Measurements from ENCODE around the gene NUMB.

The NUMB gene

DNA sequence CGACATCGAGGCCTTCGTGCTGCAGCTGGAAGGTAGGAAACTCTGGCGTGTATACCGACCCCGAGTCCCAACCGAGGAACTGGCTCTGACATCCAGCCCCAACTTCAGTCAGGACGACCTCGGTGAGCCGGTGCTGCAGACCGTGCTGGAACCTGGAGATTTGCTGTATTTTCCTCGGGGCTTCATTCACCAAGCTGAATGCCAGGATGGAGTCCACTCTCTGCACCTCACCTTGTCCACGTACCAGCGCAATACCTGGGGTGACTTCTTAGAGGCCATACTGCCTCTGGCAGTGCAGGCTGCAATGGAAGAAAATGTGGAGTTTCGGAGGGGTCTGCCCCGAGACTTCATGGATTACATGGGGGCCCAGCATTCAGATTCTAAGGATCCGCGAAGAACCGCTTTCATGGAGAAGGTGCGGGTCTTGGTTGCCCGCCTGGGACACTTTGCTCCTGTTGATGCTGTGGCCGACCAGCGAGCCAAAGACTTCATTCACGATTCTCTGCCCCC lies 33.8 kb upstream of the NUMB start:
- no peak for DNase-seq (ENCODE audit: low read depth)
- H3K4me3 ChIP-seq (ENCODE audit: low read depth, low read length), result peak overlapping the region; percentile 71
- TF ChIP-seq, protein P1, sequence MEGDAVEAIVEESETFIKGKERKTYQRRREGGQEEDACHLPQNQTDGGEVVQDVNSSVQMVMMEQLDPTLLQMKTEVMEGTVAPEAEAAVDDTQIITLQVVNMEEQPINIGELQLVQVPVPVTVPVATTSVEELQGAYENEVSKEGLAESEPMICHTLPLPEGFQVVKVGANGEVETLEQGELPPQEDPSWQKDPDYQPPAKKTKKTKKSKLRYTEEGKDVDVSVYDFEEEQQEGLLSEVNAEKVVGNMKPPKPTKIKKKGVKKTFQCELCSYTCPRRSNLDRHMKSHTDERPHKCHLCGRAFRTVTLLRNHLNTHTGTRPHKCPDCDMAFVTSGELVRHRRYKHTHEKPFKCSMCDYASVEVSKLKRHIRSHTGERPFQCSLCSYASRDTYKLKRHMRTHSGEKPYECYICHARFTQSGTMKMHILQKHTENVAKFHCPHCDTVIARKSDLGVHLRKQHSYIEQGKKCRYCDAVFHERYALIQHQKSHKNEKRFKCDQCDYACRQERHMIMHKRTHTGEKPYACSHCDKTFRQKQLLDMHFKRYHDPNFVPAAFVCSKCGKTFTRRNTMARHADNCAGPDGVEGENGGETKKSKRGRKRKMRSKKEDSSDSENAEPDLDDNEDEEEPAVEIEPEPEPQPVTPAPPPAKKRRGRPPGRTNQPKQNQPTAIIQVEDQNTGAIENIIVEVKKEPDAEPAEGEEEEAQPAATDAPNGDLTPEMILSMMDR (conservative IDR thresholded peaks at IDR 0.05; ENCODE audit: low read depth, low read length), result no peak

DNA sequence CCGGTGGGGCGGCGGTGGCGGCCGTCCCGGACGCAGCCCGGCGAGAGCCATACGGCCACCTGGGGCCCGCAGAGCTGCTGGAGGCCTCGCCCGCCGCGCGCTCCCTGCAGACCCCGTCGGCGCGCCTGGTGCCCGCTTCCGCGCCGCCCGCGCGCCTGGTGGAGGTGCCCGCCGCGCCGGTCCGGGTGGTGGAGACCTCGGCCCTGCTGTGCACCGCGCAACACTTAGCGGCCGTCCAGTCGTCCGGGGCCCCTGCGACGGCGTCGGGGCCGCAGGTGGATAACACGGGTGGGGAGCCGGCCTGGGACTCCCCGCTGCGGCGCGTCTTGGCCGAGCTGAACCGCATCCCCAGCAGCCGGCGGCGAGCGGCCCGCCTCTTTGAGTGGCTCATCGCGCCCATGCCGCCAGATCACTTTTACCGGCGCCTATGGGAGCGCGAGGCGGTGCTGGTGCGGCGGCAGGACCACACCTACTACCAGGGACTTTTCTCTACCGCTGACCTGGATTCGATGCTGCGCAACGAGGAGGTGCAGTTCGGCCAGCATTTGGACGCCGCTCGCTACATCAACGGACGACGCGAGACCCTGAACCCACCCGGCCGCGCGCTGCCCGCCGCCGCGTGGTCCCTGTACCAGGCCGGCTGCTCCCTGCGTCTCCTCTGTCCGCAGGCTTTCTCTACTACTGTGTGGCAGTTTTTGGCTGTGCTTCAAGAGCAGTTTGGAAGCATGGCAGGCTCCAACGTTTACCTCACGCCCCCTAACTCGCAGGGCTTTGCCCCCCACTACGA lies 33.1 kb upstream of the NUMB start:
- TF ChIP-seq, protein P1 (conservative IDR thresholded peaks at IDR 0.05; ENCODE audit: low read depth, low read length), result no peak
- peak; percentile 75 for DNase-seq (ENCODE audit: low read depth)
- peak overlapping the region; percentile 71 for H3K4me3 ChIP-seq (ENCODE audit: low read depth, low read length)

DNA sequence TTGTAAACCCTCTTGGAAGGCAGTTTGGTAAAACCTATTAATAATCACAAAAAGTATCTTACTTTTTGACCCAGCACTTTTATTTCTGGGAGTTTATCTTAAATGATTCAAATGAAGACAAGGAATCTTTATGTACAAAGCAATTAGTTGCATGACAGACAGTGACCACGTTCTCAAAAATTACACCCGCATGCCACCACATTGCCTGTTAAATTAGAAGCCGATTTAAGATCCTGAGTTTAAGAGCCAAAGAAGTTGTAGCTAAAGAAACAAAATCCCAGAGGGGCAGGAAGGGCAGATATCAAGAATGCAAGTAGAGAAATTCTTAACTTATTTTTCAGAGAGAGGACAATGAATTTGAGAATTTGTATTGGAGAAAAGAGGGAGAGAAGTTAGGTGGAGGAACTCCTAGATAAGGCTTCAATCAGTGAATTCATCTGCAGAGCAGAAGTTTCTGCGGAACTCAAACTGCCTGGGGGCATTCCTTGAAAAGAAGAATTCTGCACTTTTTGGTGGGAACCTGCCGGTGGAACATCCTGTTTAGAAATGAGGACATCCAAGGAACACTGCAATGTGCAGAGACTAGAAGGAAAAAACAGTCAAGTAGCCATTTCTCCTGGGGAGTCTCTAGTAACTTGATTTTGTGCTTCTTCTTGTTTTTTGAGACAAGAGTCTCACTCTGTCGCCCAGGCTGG lies 31.3 kb upstream of the NUMB start:
- DNase-seq (ENCODE audit: low read depth), result no peak
- no peak overlapping the region for H3K4me3 ChIP-seq (ENCODE audit: low read depth, low read length)
- TF ChIP-seq, protein P1 (conservative IDR thresholded peaks at IDR 0.05; ENCODE audit: low read depth, low read length), result no peak

DNA sequence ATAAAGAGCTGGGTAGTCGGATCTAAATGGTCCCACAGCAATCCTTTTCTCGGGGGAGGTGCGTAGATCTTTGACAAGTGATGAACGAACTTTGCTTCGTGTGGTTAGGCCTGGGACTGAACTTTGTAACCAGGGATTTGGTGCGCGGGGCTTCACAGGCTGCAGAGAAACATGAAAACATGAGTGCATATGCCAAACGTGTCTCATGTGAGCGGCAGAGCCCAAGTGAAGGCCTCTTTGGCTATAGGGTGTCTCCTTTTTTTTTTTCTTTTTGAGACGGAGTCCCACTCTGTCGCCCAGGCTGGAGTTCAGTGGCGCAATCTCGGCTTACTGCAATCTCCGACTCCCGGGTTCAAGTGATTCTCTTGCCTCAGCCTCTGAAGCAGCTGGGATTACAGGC lies 20.3 kb upstream of the NUMB start:
- TF ChIP-seq, protein P1 (conservative IDR thresholded peaks at IDR 0.05; ENCODE audit: low read depth, low read length), result no peak

DNA sequence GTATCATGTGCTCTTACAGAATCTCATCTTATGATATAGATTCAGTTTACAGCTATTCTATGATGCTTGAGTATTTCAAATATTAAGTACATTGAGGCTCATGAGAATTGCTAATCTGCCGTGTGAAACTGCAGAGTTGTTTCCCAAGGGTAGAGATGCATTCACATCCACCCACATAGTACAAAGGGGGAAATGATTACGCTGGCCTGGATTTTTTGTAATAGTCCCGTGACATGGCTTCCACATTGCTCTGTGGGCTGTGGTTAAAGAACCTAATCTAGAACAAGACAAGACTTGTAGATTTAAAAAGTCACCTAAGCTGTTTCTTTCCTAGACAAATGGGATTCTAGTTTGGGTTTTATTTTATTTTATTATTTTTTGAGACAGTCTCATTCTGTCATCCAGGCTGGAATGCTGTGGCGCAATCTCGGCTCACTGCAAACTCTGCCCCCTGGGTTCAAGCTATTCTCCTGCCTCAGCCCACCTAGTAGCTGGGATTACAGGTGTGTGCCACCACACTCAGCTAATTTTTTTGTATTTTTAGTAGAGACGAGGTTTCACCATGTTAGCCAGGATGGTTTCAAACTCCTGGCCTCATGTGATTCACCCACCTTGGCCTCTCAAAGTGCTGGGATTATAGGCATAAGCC lies 19.4 kb upstream of the NUMB start:
- no peak overlapping the region for H3K4me3 ChIP-seq (ENCODE audit: low read depth, low read length)
- DNase-seq (ENCODE audit: low read depth), result peak; percentile 84
- TF ChIP-seq, protein P1 (conservative IDR thresholded peaks at IDR 0.05; ENCODE audit: low read depth, low read length), result no peak

More for the DNA sequence above, 20.3 kb upstream of the NUMB start:
- no peak for DNase-seq (ENCODE audit: low read depth)
- no peak overlapping the region for H3K4me3 ChIP-seq (ENCODE audit: low read depth, low read length)

DNA sequence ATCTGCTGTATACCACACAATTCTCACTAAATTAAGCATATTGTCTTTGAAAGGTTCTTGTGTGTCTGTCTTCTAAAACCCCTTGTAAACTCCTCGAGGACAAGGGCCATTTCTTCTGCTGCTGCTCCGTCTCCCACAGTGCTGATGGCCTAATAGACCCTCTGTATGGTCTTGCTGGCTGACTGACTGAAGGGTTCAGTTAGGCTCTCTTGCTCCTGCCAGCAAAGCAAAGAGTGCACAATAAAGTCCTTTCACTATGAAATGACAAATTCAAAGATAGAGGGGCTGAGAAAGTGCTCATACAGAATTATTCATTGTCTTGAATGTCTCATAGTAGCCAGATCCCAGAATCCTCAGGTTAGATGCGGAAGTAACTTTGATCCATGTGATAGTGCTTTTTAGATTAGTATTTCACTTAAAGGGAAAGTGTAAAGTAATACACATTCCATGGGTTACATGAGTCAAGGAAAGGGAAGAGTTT lies 18.1 kb upstream of the NUMB start:
- H3K4me3 ChIP-seq (ENCODE audit: low read depth, low read length), result no peak overlapping the region
- DNase-seq (ENCODE audit: low read depth), result peak; percentile 22

More for the DNA sequence above, 18.1 kb upstream of the NUMB start:
- TF ChIP-seq, protein P1 (conservative IDR thresholded peaks at IDR 0.05; ENCODE audit: low read depth, low read length), result no peak
